Ovary (tissue), 9 donors: ENCODE measurements around the gene C11orf54. TPM values are rescaled to one million over a fixed set of nuclear protein-coding genes. Genes with fewer than 3 reads are reported as not detected.
"Not testable (repeated sequence)": the region's sequence is repeated elsewhere in the genome, so short reads cannot be mapped to it uniquely, and the experiment has no call there.

Source experiments
- DNase-seq, 5 donors: peaks; one replicate each; pipeline ENCODE4 v3.0.0-alpha.2; 2019 to 2020
- H3K27ac ChIP-seq, 2 donors: fragments of 200-600 bp; one replicate each; pipeline versions ENCODE4 v1.5.1 to v1.8.0; 2019 to 2022
- H3K27me3 ChIP-seq: fragments of 200-600 bp; one replicate; pipeline ENCODE4 v1.8.0; 2022
- H3K36me3 ChIP-seq: fragments of 200-600 bp; sonication (generic); one replicate; pipeline ENCODE4 v1.5.1; 2019
- H3K4me1 ChIP-seq: one replicate; pipeline ENCODE4 v1.8.1; 2013; ENCODE audit warnings: mild to moderate bottlenecking, moderate library complexity; ENCODE audit not compliant: insufficient read depth
- H3K4me3 ChIP-seq: fragments of 200-600 bp; sonication (generic); one replicate; pipeline ENCODE4 v1.5.1; 2017
- H3K9me3 ChIP-seq, 2 donors: fragments of 200-600 bp in 1 of 2; sonication (generic) in 1 of 2; one replicate each; pipeline versions ENCODE4 v1.5.1 to v1.8.1; 2013 to 2019; ENCODE audit warnings: mild to moderate bottlenecking in 1 of 2, moderate library complexity in 1 of 2
- CTCF ChIP-seq, 3 donors: fragments of 450-650 bp in 2 of 3; fragments of 200-600 bp in 1 of 3; IDR thresholded peaks; one replicate each; pipeline versions ENCODE4 v1.5.1 to v1.8.0; 2016 to 2022; ENCODE audit warnings: antibody characterized with exemption in 3 of 3, mild to moderate bottlenecking in 1 of 3
- EP300 ChIP-seq: sonication (generic); formaldehyde crosslinking; IDR thresholded peaks from one replicate; pipeline ENCODE4 v1.6.1; 2017; ENCODE audit warnings: antibody characterized with exemption
- POLR2A ChIP-seq: fragments of 450-650 bp; IDR thresholded peaks from one replicate; pipeline ENCODE4 v1.6.1; 2017; ENCODE audit warnings: antibody characterized with exemption, mild to moderate bottlenecking, moderate library complexity
- WGBS, 3 donors: extraction: QIAGEN DNeasy Blood & Tissue Kit in 1 of 3; methylation state at CpG; one replicate each; pipeline versions ENCODE4 v1.1.5 to v1.1.7; 2013 to 2017; 5-methylcytosine and 5-hydroxymethylcytosine counted together
- intact Hi-C, 4 donors: fragments of 100-400 bp; cut with DNase I; formaldehyde crosslinking; loops; one replicate each; pipeline versions ENCODE4 v1.11.0 to v1.15.1; 2022 to 2023
- polyA plus RNA-seq, 2 donors: library from polyadenylated mRNA; stranded (reverse); fragments of 200-250 nt in 1 of 2; fragments of 350-450 nt in 1 of 2; fragmentation: Illumina TruSeq in 1 of 2; extraction: RNeasy Lipid Tissue Mini Kit (QIAGEN cat#74804) in 1 of 2; gene quantifications; one replicate each; pipeline ENCODE4 v1.2.3, GENCODE V29; 2013 to 2014
- total RNA-seq, 7 donors: library from RNA; depleted of rRNA in 2 of 7; stranded (reverse); fragments of >200 nt in 2 of 7; fragmentation: NEBNext Ultra II Directional in 3 of 7; extraction: Animal tissue kit (Norgen Biotek cat#: 25700) in 3 of 7; gene quantifications; one replicate each; pipeline versions ENCODE4 v1.1.0 to v1.2.4, GENCODE V29; 2016 to 2023
- donor health status: DM: no; HTN: no; CAD: no; lungs with moderate emphysema.
- donor health status: DM: no; HTN: no; CAD: no.
- donor health status: Bipolar disorder and iron deficiency.
- donor health status: DM: yes; HTN: yes; CAD: no.
- donor health status: DM: no; HTN: no; CAD: no.
- donor health status: DM: yes; HTN: yes; CAD: no.

The C11orf54 gene
- total and polyA plus RNA-seq, 9 donors, result 22.8 to 48.0 (median 36.0) TPM

- H3K36me3 ChIP-seq, result no peaks in the 10 kb centered on the region
- H3K4me3 ChIP-seq, result no peak overlapping the region
- H3K9me3 ChIP-seq, result no peaks in the 10 kb centered on the region
- WGBS, 3 donors, result 95 to 99% (median 96%) methylated on average over 2 of the region's 2 CpGs
- no peak overlapping the region for H3K27ac ChIP-seq
- intact Hi-C loops, result no loop called here
- no peaks in the 10 kb centered on the region for H3K27me3 ChIP-seq
- TF ChIP-seq EP300 (no peak), POLR2A (no peak), CTCF (IDR thresholded peaks at IDR 0.05) (no peak)
- no peak for DNase-seq
- H3K4me1 ChIP-seq, result no peaks in the 10 kb centered on the region
Measured at GRCh38 chr11:93753241-93753640, 11.8 kb downstream of the C11orf54 start.

GRCh38 chr11:93756748-93757147, 15.3 kb downstream of the C11orf54 start:
- H3K27me3 ChIP-seq, result no peaks in the 10 kb centered on the region
- no peak overlapping the region for H3K27ac ChIP-seq
- no peaks in the 10 kb centered on the region for H3K36me3 ChIP-seq
- no peak overlapping the region for H3K4me3 ChIP-seq
- no peak for DNase-seq
- WGBS, 3 donors, result 68 to 77% (median 68%) methylated on average over 3 of the region's 3 CpGs
- no peak for TF ChIP-seq CTCF (IDR thresholded peaks at IDR 0.05)
- TF ChIP-seq POLR2A, result no peak
- TF ChIP-seq EP300, result no peak
- intact Hi-C loops, result no loop called here
- no peaks in the 10 kb centered on the region for H3K9me3 ChIP-seq
- no peaks in the 10 kb centered on the region for H3K4me1 ChIP-seq

GRCh38 chr11:93757301-93757700, 15.8 kb downstream of the C11orf54 start:
- H3K27me3 ChIP-seq, result no peaks in the 10 kb centered on the region
- H3K4me3 ChIP-seq, result no peak overlapping the region
- no peaks in the 10 kb centered on the region for H3K36me3 ChIP-seq
- TF ChIP-seq EP300 (no peak), POLR2A (no peak), CTCF (IDR thresholded peaks at IDR 0.05) (no peak)
- H3K27ac ChIP-seq, result no peak overlapping the region
- no peaks in the 10 kb centered on the region for H3K9me3 ChIP-seq
- DNase-seq, result no peak
- WGBS, 3 donors, result 84 to 86% (median 85%) methylated on average over 3 of the region's 3 CpGs
- H3K4me1 ChIP-seq, result no peaks in the 10 kb centered on the region
- intact Hi-C loops, result no loop called here

- 96 to 97% (median 96%) methylated on average over 37 to 38 of the region's 38 CpGs for WGBS, 3 donors
- Histone ChIP-seq H3K36me3 (no peaks in the 10 kb centered on the region), H3K9me3 (no peaks in the 10 kb centered on the region), H3K27me3 (no peaks in the 10 kb centered on the region), H3K4me3 (no peak overlapping the region), H3K4me1 (no peaks in the 10 kb centered on the region), H3K27ac (no peak overlapping the region)
- no peak for DNase-seq
- intact Hi-C loops, result no loop called here
- TF ChIP-seq EP300, result no peak
- no peak for TF ChIP-seq CTCF (IDR thresholded peaks at IDR 0.05)
- no peak for TF ChIP-seq POLR2A
Measured at GRCh38 chr11:93757924-93758865, 16.7 kb downstream of the C11orf54 start.

GRCh38 chr11:93759123-93759522, 17.7 kb downstream of the C11orf54 start:
- H3K9me3 ChIP-seq, DNase-seq, H3K4me3 ChIP-seq, H3K27ac ChIP-seq, intact Hi-C loops, H3K27me3 ChIP-seq, H3K36me3 ChIP-seq, H3K4me1 ChIP-seq: not testable (repeated sequence)
- 86 to 92% (median 88%) methylated on average over 4 of the region's 4 CpGs for WGBS, 3 donors
